ENCODE results near the gene MAP2K5.

Gene MAP2K5

GRCh38 chr15:67755936-67756335 is 213.4 kb downstream of the MAP2K5 start:
- Histone ChIP-seq H2BK5ac (ENCODE audit: low read length) (no peak overlapping the region), H3K4me2 (ENCODE audit: insufficient read depth, low read length, poor library complexity, severe bottlenecking) (no peak overlapping the region), H3K36me3 (replicated peaks in 1 of 2; ENCODE audit: control insufficient read depth in 2 of 2, insufficient read depth in 2 of 2, low read length in 2 of 2) (no peaks in the 10 kb centered on the region), H2BK12ac (ENCODE audit: low read length) (no peak overlapping the region), H4K8ac (ENCODE audit: low read depth, low read length) (no peak overlapping the region), H3K9me3 (replicated peaks in 1 of 2; ENCODE audit: control insufficient read depth in 2 of 2, insufficient read depth in 1 of 2, low read depth in 1 of 2, low read length in 2 of 2) (no peaks in the 10 kb centered on the region), H3K4me1 (ENCODE audit: control insufficient read depth in 2 of 2, insufficient read depth in 1 of 2, low read depth in 1 of 2, low read length in 2 of 2) (peaks cover 0 to 9% of the 10 kb centered on the region in 2 donors), H3K27ac (replicated peaks; ENCODE audit: low read length) (no peak overlapping the region), H2BK15ac (ENCODE audit: low read length) (no peak overlapping the region), H3K9ac (ENCODE audit: low read depth, low read length, poor library complexity) (no peak overlapping the region), H3K18ac (ENCODE audit: low read length) (no peak overlapping the region), H3K4me3 (ENCODE audit: low read length in 2 of 2) (no peak overlapping the region), H2AK5ac (ENCODE audit: low read depth, low read length) (no peak overlapping the region), H2AFZ (ENCODE audit: low read length) (no peak overlapping the region), H3K14ac (ENCODE audit: low read length) (no peak overlapping the region), H2BK120ac (ENCODE audit: low read depth, low read length) (no peak overlapping the region), H3K79me1 (ENCODE audit: low read depth, low read length) (no peaks in the 10 kb centered on the region), H3K23ac (ENCODE audit: low read depth, low read length, poor library complexity) (no peak overlapping the region), H4K91ac (ENCODE audit: low read depth, low read length, poor library complexity) (no peak overlapping the region), H3K27me3 (ENCODE audit: control insufficient read depth in 3 of 3, insufficient read depth in 3 of 3, low read depth in 1 of 3, low read length in 3 of 3) (no peaks in the 10 kb centered on the region), H3K4ac (ENCODE audit: low read length) (no peak overlapping the region)
- WGBS, 2 donors (ENCODE audit: extremely low coverage in 2 of 2, insufficient read length in 2 of 2, insufficient replicate concordance in 1 of 2) = no CpG with 5 or more reads among the region's 1 CpG
- no peak for DNase-seq (ENCODE audit: low spot score)

- Histone ChIP-seq H4K91ac (ENCODE audit: low read depth, low read length, poor library complexity) (no peak overlapping the region), H3K4me3 (ENCODE audit: low read length in 2 of 2) (no peak overlapping the region), H3K23ac (ENCODE audit: low read depth, low read length, poor library complexity) (no peak overlapping the region), H2AFZ (ENCODE audit: low read length) (no peak overlapping the region), H4K8ac (ENCODE audit: low read depth, low read length) (no peak overlapping the region), H3K36me3 (replicated peaks in 1 of 2; ENCODE audit: control insufficient read depth in 2 of 2, insufficient read depth in 2 of 2, low read length in 2 of 2) (no peaks in the 10 kb centered on the region), H2BK15ac (ENCODE audit: low read length) (no peak overlapping the region), H3K18ac (ENCODE audit: low read length) (no peak overlapping the region), H3K4ac (ENCODE audit: low read length) (no peak overlapping the region), H3K14ac (ENCODE audit: low read length) (no peak overlapping the region), H3K9me3 (replicated peaks in 1 of 2; ENCODE audit: control insufficient read depth in 2 of 2, insufficient read depth in 1 of 2, low read depth in 1 of 2, low read length in 2 of 2) (no peaks in the 10 kb centered on the region), H3K4me2 (ENCODE audit: insufficient read depth, low read length, poor library complexity, severe bottlenecking) (no peak overlapping the region), H2BK12ac (ENCODE audit: low read length) (no peak overlapping the region), H2BK5ac (ENCODE audit: low read length) (no peak overlapping the region), H3K27me3 (ENCODE audit: control insufficient read depth in 3 of 3, insufficient read depth in 3 of 3, low read depth in 1 of 3, low read length in 3 of 3) (no peaks in the 10 kb centered on the region), H3K9ac (ENCODE audit: low read depth, low read length, poor library complexity) (no peak overlapping the region), H3K27ac (replicated peaks; ENCODE audit: low read length) (no peak overlapping the region), H2AK5ac (ENCODE audit: low read depth, low read length) (no peak overlapping the region), H3K4me1 (ENCODE audit: control insufficient read depth in 2 of 2, insufficient read depth in 1 of 2, low read depth in 1 of 2, low read length in 2 of 2) (peaks cover 2 to 9% of the 10 kb centered on the region in 2 donors), H2BK120ac (ENCODE audit: low read depth, low read length) (no peak overlapping the region), H3K79me1 (ENCODE audit: low read depth, low read length) (no peaks in the 10 kb centered on the region)
- WGBS, 2 donors (ENCODE audit: extremely low coverage in 2 of 2, insufficient read length in 2 of 2, insufficient replicate concordance in 1 of 2) = no CpG with 5 or more reads among the region's 7 CpGs
- no peak for DNase-seq (ENCODE audit: low spot score)
These were observed 216.3 kb downstream of the MAP2K5 start for GRCh38 chr15:67758619-67759300.

- no peak overlapping the region for H3K23ac ChIP-seq (ENCODE audit: low read depth, low read length, poor library complexity)
- H2AK5ac ChIP-seq (ENCODE audit: low read depth, low read length) = no peak overlapping the region
- WGBS, 2 donors (ENCODE audit: extremely low coverage in 2 of 2, insufficient read length in 2 of 2, insufficient replicate concordance in 1 of 2) = no CpG with 5 or more reads among the region's 6 CpGs
- no peak overlapping the region for H2BK12ac ChIP-seq (ENCODE audit: low read length)
- H3K9ac ChIP-seq (ENCODE audit: low read depth, low read length, poor library complexity) = no peak overlapping the region
- no peak overlapping the region for H2BK15ac ChIP-seq (ENCODE audit: low read length)
- H3K27ac ChIP-seq (replicated peaks; ENCODE audit: low read length) = no peak overlapping the region
- H3K9me3 ChIP-seq (replicated peaks in 1 of 2; ENCODE audit: control insufficient read depth in 2 of 2, insufficient read depth in 1 of 2, low read depth in 1 of 2, low read length in 2 of 2) = no peaks in the 10 kb centered on the region
- H4K91ac ChIP-seq (ENCODE audit: low read depth, low read length, poor library complexity) = no peak overlapping the region
- H3K4me1 ChIP-seq (ENCODE audit: control insufficient read depth in 2 of 2, insufficient read depth in 1 of 2, low read depth in 1 of 2, low read length in 2 of 2) = peaks cover 2 to 15% of the 10 kb centered on the region in 2 donors
- no peak overlapping the region for H3K4me2 ChIP-seq (ENCODE audit: insufficient read depth, low read length, poor library complexity, severe bottlenecking)
- H2AFZ ChIP-seq (ENCODE audit: low read length) = no peak overlapping the region
- H3K18ac ChIP-seq (ENCODE audit: low read length) = no peak overlapping the region
- H3K14ac ChIP-seq (ENCODE audit: low read length) = no peak overlapping the region
- no peaks in the 10 kb centered on the region for H3K79me1 ChIP-seq (ENCODE audit: low read depth, low read length)
- no peak overlapping the region for H3K4ac ChIP-seq (ENCODE audit: low read length)
- no peak for DNase-seq (ENCODE audit: low spot score)
- no peaks in the 10 kb centered on the region for H3K36me3 ChIP-seq (replicated peaks in 1 of 2; ENCODE audit: control insufficient read depth in 2 of 2, insufficient read depth in 2 of 2, low read length in 2 of 2)
- H3K27me3 ChIP-seq (ENCODE audit: control insufficient read depth in 3 of 3, insufficient read depth in 3 of 3, low read depth in 1 of 3, low read length in 3 of 3) = no peaks in the 10 kb centered on the region
- H2BK120ac ChIP-seq (ENCODE audit: low read depth, low read length) = no peak overlapping the region
- no peak overlapping the region for H4K8ac ChIP-seq (ENCODE audit: low read depth, low read length)
- no peak overlapping the region for H3K4me3 ChIP-seq (ENCODE audit: low read length in 2 of 2)
- H2BK5ac ChIP-seq (ENCODE audit: low read length) = no peak overlapping the region
These were observed 218.4 kb downstream of the MAP2K5 start for GRCh38 chr15:67760901-67761300.

GRCh38 chr15:67761343-67761742 is 218.8 kb downstream of the MAP2K5 start:
- Histone ChIP-seq H2BK12ac (ENCODE audit: low read length) (no peak overlapping the region), H2BK15ac (ENCODE audit: low read length) (no peak overlapping the region), H3K27ac (replicated peaks; ENCODE audit: low read length) (no peak overlapping the region), H3K4me1 (ENCODE audit: control insufficient read depth in 2 of 2, insufficient read depth in 1 of 2, low read depth in 1 of 2, low read length in 2 of 2) (peaks cover 2 to 17% of the 10 kb centered on the region in 2 donors), H3K27me3 (ENCODE audit: control insufficient read depth in 3 of 3, insufficient read depth in 3 of 3, low read depth in 1 of 3, low read length in 3 of 3) (no peaks in the 10 kb centered on the region), H3K36me3 (replicated peaks in 1 of 2; ENCODE audit: control insufficient read depth in 2 of 2, insufficient read depth in 2 of 2, low read length in 2 of 2) (no peaks in the 10 kb centered on the region), H3K9me3 (replicated peaks in 1 of 2; ENCODE audit: control insufficient read depth in 2 of 2, insufficient read depth in 1 of 2, low read depth in 1 of 2, low read length in 2 of 2) (no peaks in the 10 kb centered on the region), H4K8ac (ENCODE audit: low read depth, low read length) (no peak overlapping the region), H3K4me2 (ENCODE audit: insufficient read depth, low read length, poor library complexity, severe bottlenecking) (no peak overlapping the region), H3K23ac (ENCODE audit: low read depth, low read length, poor library complexity) (no peak overlapping the region), H3K4me3 (ENCODE audit: low read length in 2 of 2) (no peak overlapping the region), H3K79me1 (ENCODE audit: low read depth, low read length) (no peaks in the 10 kb centered on the region), H2BK120ac (ENCODE audit: low read depth, low read length) (no peak overlapping the region), H3K9ac (ENCODE audit: low read depth, low read length, poor library complexity) (no peak overlapping the region), H2AFZ (ENCODE audit: low read length) (no peak overlapping the region), H3K18ac (ENCODE audit: low read length) (no peak overlapping the region), H2AK5ac (ENCODE audit: low read depth, low read length) (no peak overlapping the region), H3K14ac (ENCODE audit: low read length) (no peak overlapping the region), H4K91ac (ENCODE audit: low read depth, low read length, poor library complexity) (no peak overlapping the region), H2BK5ac (ENCODE audit: low read length) (no peak overlapping the region), H3K4ac (ENCODE audit: low read length) (no peak overlapping the region)
- no peak for DNase-seq (ENCODE audit: low spot score)
- no CpG with 5 or more reads among the region's 4 CpGs for WGBS, 2 donors (ENCODE audit: extremely low coverage in 2 of 2, insufficient read length in 2 of 2, insufficient replicate concordance in 1 of 2)

Measured in neuronal stem cell (in vitro differentiated cells).